DLD1 (cell line): Measurements from ENCODE around the gene SMIM22.

Experiments
- in situ Hi-C: cut with HindIII; loops from 2 replicates; pipeline ENCODE4 v1.10.0; 2017; ENCODE audit warnings: low sequenced_read_pairs

Gene SMIM22

GRCh38 chr16:4795181-4795827, at the start of gene SMIM22:
Gene SMIM22 (plus strand): TSS chr16:4795369. CDS start chr16:4795735, 366 bp downstream.
- in situ Hi-C loops = no loop called here

GRCh38 chr16:4746215-4746614, 49.0 kb upstream of the SMIM22 start:
- in situ Hi-C loops = no loop called here

GRCh38 chr16:4746991-4747574, 48.1 kb upstream of the SMIM22 start:
- in situ Hi-C loops = no loop called here

- in situ Hi-C loops = no loop called here
These were observed 47.1 kb upstream of the SMIM22 start for GRCh38 chr16:4747906-4748681.

GRCh38 chr16:4748682-4749411, 46.3 kb upstream of the SMIM22 start:
- in situ Hi-C loops = no loop called here

GRCh38 chr16:4749700-4750257, 45.4 kb upstream of the SMIM22 start:
- in situ Hi-C loops = no loop called here

GRCh38 chr16:4750896-4751295, 44.3 kb upstream of the SMIM22 start:
- in situ Hi-C loops = no loop called here

- in situ Hi-C loops = no loop called here
These were observed 42.6 kb upstream of the SMIM22 start for GRCh38 chr16:4752351-4753100.

GRCh38 chr16:4753227-4753626, 41.9 kb upstream of the SMIM22 start:
- in situ Hi-C loops = no loop called here

- in situ Hi-C loops = no loop called here
These were observed 40.3 kb upstream of the SMIM22 start for GRCh38 chr16:4754865-4755264.

GRCh38 chr16:4755687-4756086, 39.5 kb upstream of the SMIM22 start:
- in situ Hi-C loops = no loop called here

- in situ Hi-C loops = no loop called here
These were observed 34.8 kb upstream of the SMIM22 start for GRCh38 chr16:4760221-4760910.

GRCh38 chr16:4762205-4762604, 33.0 kb upstream of the SMIM22 start:
- in situ Hi-C loops = no loop called here

GRCh38 chr16:4763791-4764190, 31.4 kb upstream of the SMIM22 start:
- in situ Hi-C loops = no loop called here

- in situ Hi-C loops = no loop called here
These were observed 29.4 kb upstream of the SMIM22 start for GRCh38 chr16:4765511-4766474.

- in situ Hi-C loops = no loop called here
These were observed 28.1 kb upstream of the SMIM22 start, which contains the start of gene ZNF500 for GRCh38 chr16:4766875-4767628. Gene ZNF500 (minus strand): TSS chr16:4767162. CDS start chr16:4765978, 1,184 bp downstream.

- in situ Hi-C loops = no loop called here
These were observed 27.2 kb upstream of the SMIM22 start for GRCh38 chr16:4767872-4768548.
